Measurements from ENCODE around the gene ZNF44. TPM values are rescaled to one million over a fixed set of nuclear protein-coding genes. Genes with fewer than 3 reads are reported as not detected.

Gene ZNF44
- total and polyA plus RNA-seq, 2 of the 13 experiments (the other 11 are each of a cell fraction or from before 2014, with no cell fraction given): 6.9 to 15.7 TPM

GRCh38 chr19:12331211-12331941 is 36.7 kb upstream of the ZNF44 start (continued):
- TF ChIP-seq ZNF180 (CRISPR knock-in tag; IDR thresholded peaks at IDR 0.05; ENCODE audit: borderline replicate concordance, low read depth): no peak
- peak; percentile 92 for TF ChIP-seq ARID5B (CRISPR knock-in tag; IDR thresholded peaks at IDR 0.05)
- no peak for TF ChIP-seq MXD1 (CRISPR knock-in tag; IDR thresholded peaks at IDR 0.05)
- TF ChIP-seq TAF1 (CRISPR knock-in tag; IDR thresholded peaks at IDR 0.05): no peak
- TF ChIP-seq SMARCE1 (IDR thresholded peaks at IDR 0.05; ENCODE audit: borderline replicate concordance): no peak
- TF ChIP-seq MIXL1 (CRISPR knock-in tag; IDR thresholded peaks at IDR 0.05): no peak; the same call in 1 of the 2 replicates
- TF ChIP-seq MED13 (CRISPR knock-in tag; IDR thresholded peaks at IDR 0.05): no peak
- TF ChIP-seq ZFP91 (CRISPR knock-in tag; IDR thresholded peaks at IDR 0.05; ENCODE audit: borderline replicate concordance): peak; percentile 85
- peak; percentile 86 for TF ChIP-seq SP5 (CRISPR knock-in tag; IDR thresholded peaks at IDR 0.05; ENCODE audit: borderline replicate concordance, low read depth)
- no peak for TF ChIP-seq TERF1 (CRISPR knock-in tag; IDR thresholded peaks at IDR 0.05)
- TF ChIP-seq ZNF619 (CRISPR knock-in tag; IDR thresholded peaks at IDR 0.05): 0 out of 2 replicates have a peak, but pooled peaks have one; percentile 63
- peak; percentile 90 for TF ChIP-seq RARA (CRISPR knock-in tag; IDR thresholded peaks at IDR 0.05)
- TF ChIP-seq ZBTB39 (CRISPR knock-in tag; IDR thresholded peaks at IDR 0.05): no peak
- TF ChIP-seq STAG1 (CRISPR knock-in tag; IDR thresholded peaks at IDR 0.05): no peak
- no peak for TF ChIP-seq HNRNPH1 (optimal IDR thresholded peaks at IDR 0.05; ENCODE audit: low read depth, low read length)
- TF ChIP-seq GPBP1L1 (CRISPR knock-in tag; IDR thresholded peaks at IDR 0.05): no peak
- no peak for TF ChIP-seq ZNF616 (CRISPR knock-in tag; IDR thresholded peaks at IDR 0.05; ENCODE audit: low read depth)
- peak; percentile 56; the same call in 1 of the 2 replicates for TF ChIP-seq NFKBIZ (CRISPR knock-in tag; IDR thresholded peaks at IDR 0.05)
- TF ChIP-seq ZNF761 (CRISPR knock-in tag; conservative IDR thresholded peaks at IDR 0.05): peak; percentile 62; the same call in 1 of the 2 replicates
- TF ChIP-seq NFE2L2 (IDR thresholded peaks at IDR 0.05; ENCODE audit: low read length): no peak

Data from HepG2 (cell line).